OCI-LY7 (cell line): ENCODE data around the gene SEC11A. TPM values are rescaled to one million over a fixed set of nuclear protein-coding genes. Genes with fewer than 3 reads are reported as not detected.
"Not testable (repeated sequence)": the region's sequence is repeated elsewhere in the genome, so short reads cannot be mapped to it uniquely, and the experiment has no call there.

Experiments
- BruUV-seq: library from RNA; stranded (reverse); fragments of 400-500 nt; replicated peaks from 2 replicates; lab custom pipeline; 2021; lab: Mats Ljungman, UMichigan
- CTCF ChIA-PET: fragments of 300-600 bp; sonication (Branson Sonifier 250); formaldehyde crosslinking; loops from one replicate; lab custom pipeline; 2022; ENCODE audit warnings: antibody characterized with exemption; ENCODE audit not compliant: unreplicated experiment; lab: Charles Lee
- POLR2A ChIA-PET: fragments of 300-600 bp; sonication (Branson Sonifier 250); formaldehyde crosslinking; loops from one replicate; lab custom pipeline; 2022; ENCODE audit warnings: antibody characterized with exemption; lab: Charles Lee
- DNase-seq: peaks from one replicate; pipeline ENCODE4 v3.0.0-alpha.2; 2015; ENCODE audit warnings: low spot score
- H2AFZ ChIP-seq: fragments of 200-600 bp; sonication (generic), shearing (Covaris generic); 2 replicates; pipeline ENCODE4 v1.6.1; 2014; ENCODE audit warnings: mild to moderate bottlenecking, antibody characterized with exemption, low read length, moderate library complexity
- H3K27ac ChIP-seq: fragments of 200-600 bp; sonication (generic); 2 replicates; pipeline ENCODE4 v1.5.1; 2014; ENCODE audit warnings: mixed run types, low read depth, mild to moderate bottlenecking, moderate library complexity, low read length, inconsistent platforms; ENCODE audit not compliant: poor library complexity, severe bottlenecking
- H3K36me3 ChIP-seq: fragments of 200-600 bp; sonication (generic); 2 replicates; pipeline ENCODE4 v1.6.1; 2014; ENCODE audit warnings: mild to moderate bottlenecking, antibody characterized with exemption, low read length, moderate library complexity, mixed read lengths; ENCODE audit not compliant: insufficient read depth
- H3K4me1 ChIP-seq: fragments of 200-600 bp; sonication (generic); 2 replicates; pipeline ENCODE4 v1.5.1; 2014; ENCODE audit warnings: mild to moderate bottlenecking, low read length; ENCODE audit not compliant: insufficient read depth, poor library complexity, severe bottlenecking
- H3K4me2 ChIP-seq: fragments of 200-600 bp; sonication (generic); 2 replicates; pipeline ENCODE4 v1.6.1; 2014; ENCODE audit warnings: mild to moderate bottlenecking, low read length
- H3K4me3 ChIP-seq: fragments of 200-600 bp; sonication (generic); 2 replicates; pipeline ENCODE4 v1.5.1; 2014; ENCODE audit warnings: mild to moderate bottlenecking, low read depth, low read length; ENCODE audit not compliant: poor library complexity, severe bottlenecking
- H3K79me2 ChIP-seq: fragments of 200-600 bp; sonication (generic); 2 replicates; pipeline ENCODE4 v1.6.1; 2016; ENCODE audit warnings: low read depth, mild to moderate bottlenecking, low read length, moderate library complexity, mixed read lengths; ENCODE audit not compliant: insufficient read depth
- H3K9me2 ChIP-seq: fragments of 200-600 bp; sonication (generic); 2 replicates; pipeline ENCODE4 v1.6.1; 2016; ENCODE audit warnings: mild to moderate bottlenecking, low read length, mixed read lengths; ENCODE audit not compliant: insufficient read depth
- H3K9me3 ChIP-seq: fragments of 200-600 bp; sonication (generic); 2 replicates; pipeline ENCODE4 v1.6.1; 2014; ENCODE audit warnings: mild to moderate bottlenecking, mixed run types, low read length, mixed read lengths
- H4K20me1 ChIP-seq: fragments of 200-600 bp; sonication (generic); 2 replicates; pipeline ENCODE4 v1.6.1; 2014; ENCODE audit warnings: mild to moderate bottlenecking, antibody characterized with exemption, low read length, moderate library complexity, mixed read lengths; ENCODE audit not compliant: insufficient read depth
- EZH2phosphoT487 ChIP-seq: fragments of 200-600 bp; sonication (generic); IDR thresholded peaks from 2 replicates; pipeline ENCODE4 v1.6.1; 2018; ENCODE audit warnings: low read depth, borderline replicate concordance, mild to moderate bottlenecking, mixed run types, antibody characterized with exemption, low read length, moderate library complexity, mixed read lengths
- intact Hi-C: fragments of 100-400 bp; cut with micrococcal nuclease; formaldehyde crosslinking; loops from one replicate; pipeline ENCODE4 v1.10.0; 2022; ENCODE audit not compliant: unreplicated experiment
- total RNA-seq, 2 experiments: library from RNA; depleted of rRNA in 1 of 2; stranded (reverse); fragments of >200 nt in 1 of 2; shearing (Covaris generic) in 1 of 2; gene quantifications; 2 replicates each; pipeline ENCODE4 v1.2.3, GENCODE V29; 2014 to 2022
- TF ChIP-seq, protein P1 (sequence below): fragments of 200-600 bp; sonication (generic); conservative IDR thresholded peaks from 2 replicates; pipeline ENCODE4 v1.5.1; 2014; ENCODE audit warnings: mild to moderate bottlenecking, antibody characterized with exemption, low read length, moderate library complexity, mixed read lengths

The SEC11A gene
- total RNA-seq, 2 experiments from 2014 or later: 41.4 to 93.6 TPM

DNA sequence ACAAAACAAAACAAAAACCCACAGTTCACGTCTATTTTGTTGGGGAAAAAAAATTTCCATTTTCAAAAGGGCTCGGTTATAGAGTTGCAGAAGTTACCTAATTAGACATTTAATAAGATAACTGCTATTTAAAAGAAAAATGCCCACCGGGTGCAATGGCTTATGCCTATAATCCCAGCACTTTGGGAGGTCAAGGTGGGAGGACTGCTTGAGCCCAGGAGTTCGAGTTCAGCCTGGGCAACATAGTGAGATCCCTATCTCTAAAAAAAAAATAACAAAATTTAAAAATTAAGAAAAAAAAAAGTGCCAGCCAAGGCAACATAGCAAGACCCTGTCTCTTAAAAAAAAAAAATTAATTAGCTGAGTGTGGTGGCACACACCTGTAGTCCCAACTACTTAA lies 19.2 kb downstream of the SEC11A start:
- Histone ChIP-seq H4K20me1 (peaks cover 14% of the 10 kb centered on the region), H3K36me3 (peaks cover 26% of the 10 kb centered on the region), H3K4me1 (peaks cover 12% of the 10 kb centered on the region), H3K27ac (no peak overlapping the region), H2AFZ (no peak overlapping the region), H3K4me2 (no peak overlapping the region), H3K9me3 (no peaks in the 10 kb centered on the region), H3K79me2 (peaks cover 92% of the 10 kb centered on the region), H3K9me2 (no peaks in the 10 kb centered on the region), H3K4me3 (no peak overlapping the region)
- no peak for DNase-seq
- BruUV-seq: no TSS peak
- POLR2A ChIA-PET: interaction anchor here (0.9 to 2.2 kb wide), 4 partner anchors 8 to 19 kb away, joined by 5 to 7 read pairs (median 6); partner anchors contain the start of gene SEC11A
- CTCF ChIA-PET: no interaction called here
- TF ChIP-seq EZH2phosphoT487: no peak
- TF ChIP-seq, protein P1, sequence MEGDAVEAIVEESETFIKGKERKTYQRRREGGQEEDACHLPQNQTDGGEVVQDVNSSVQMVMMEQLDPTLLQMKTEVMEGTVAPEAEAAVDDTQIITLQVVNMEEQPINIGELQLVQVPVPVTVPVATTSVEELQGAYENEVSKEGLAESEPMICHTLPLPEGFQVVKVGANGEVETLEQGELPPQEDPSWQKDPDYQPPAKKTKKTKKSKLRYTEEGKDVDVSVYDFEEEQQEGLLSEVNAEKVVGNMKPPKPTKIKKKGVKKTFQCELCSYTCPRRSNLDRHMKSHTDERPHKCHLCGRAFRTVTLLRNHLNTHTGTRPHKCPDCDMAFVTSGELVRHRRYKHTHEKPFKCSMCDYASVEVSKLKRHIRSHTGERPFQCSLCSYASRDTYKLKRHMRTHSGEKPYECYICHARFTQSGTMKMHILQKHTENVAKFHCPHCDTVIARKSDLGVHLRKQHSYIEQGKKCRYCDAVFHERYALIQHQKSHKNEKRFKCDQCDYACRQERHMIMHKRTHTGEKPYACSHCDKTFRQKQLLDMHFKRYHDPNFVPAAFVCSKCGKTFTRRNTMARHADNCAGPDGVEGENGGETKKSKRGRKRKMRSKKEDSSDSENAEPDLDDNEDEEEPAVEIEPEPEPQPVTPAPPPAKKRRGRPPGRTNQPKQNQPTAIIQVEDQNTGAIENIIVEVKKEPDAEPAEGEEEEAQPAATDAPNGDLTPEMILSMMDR: no peak
- intact Hi-C loops: no loop called here

DNA sequence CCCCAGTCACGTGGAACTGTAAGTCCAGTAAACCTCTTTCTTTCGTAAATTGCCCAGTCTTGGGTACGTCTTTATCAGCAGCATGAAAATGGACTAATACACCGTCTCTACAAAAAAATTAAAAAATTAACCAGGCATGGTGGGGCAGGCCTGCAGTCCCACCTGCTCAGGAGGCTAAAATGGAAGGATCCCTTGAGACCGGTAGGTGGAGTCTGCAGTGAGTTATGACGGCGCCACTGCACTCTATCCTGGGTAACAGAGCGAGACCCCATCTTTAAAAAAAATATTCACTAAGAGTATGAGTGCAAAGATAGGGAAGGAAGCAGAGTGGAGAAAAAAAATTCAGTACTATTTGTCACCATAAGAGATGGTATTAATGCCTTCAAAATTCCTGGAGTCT lies 25.6 kb downstream of the SEC11A start:
- ChIA-PET POLR2A (interaction anchor here (1.0 kb wide), 1 partner anchor 26 kb away, joined by 3 read pairs; no protein-coding TSS in a partner anchor), CTCF (no interaction called here)
- no peaks in the 10 kb centered on the region for H4K20me1 ChIP-seq
- H3K4me3 ChIP-seq: no peak overlapping the region
- H3K4me2 ChIP-seq: no peak overlapping the region
- peaks cover 48% of the 10 kb centered on the region for H3K79me2 ChIP-seq
- peaks cover 83% of the 10 kb centered on the region for H3K36me3 ChIP-seq
- no peaks in the 10 kb centered on the region for H3K9me2 ChIP-seq
- BruUV-seq: TSS peak; percentile 13
- H3K9me3 ChIP-seq: no peaks in the 10 kb centered on the region
- no peak overlapping the region for H3K27ac ChIP-seq
- H2AFZ ChIP-seq: no peak overlapping the region
- intact Hi-C loops: no loop called here
- peaks cover 7% of the 10 kb centered on the region for H3K4me1 ChIP-seq
- no peak for DNase-seq
- TF ChIP-seq, protein P1: no peak
- no peak for TF ChIP-seq EZH2phosphoT487

DNA sequence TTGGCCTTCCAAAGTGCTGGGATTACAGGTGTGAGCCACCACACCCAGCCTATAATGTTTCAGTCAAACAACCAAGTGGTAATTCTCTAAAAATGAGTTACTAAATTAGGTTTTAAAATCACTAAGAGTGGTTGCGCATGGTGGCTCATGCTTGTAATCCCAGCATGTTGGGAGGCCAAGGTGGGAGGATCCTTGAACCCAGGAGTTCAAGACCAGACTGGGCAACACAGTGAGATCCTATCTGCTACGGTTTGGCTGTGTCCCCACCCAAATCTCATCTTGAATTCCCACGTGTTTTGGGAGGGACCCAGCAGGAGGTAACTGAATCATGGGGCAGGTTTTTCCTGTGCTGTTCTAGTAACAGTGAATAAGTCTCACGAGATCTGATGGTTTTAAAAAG lies 26.1 kb downstream of the SEC11A start:
- Histone ChIP-seq H3K79me2 (peaks cover 47% of the 10 kb centered on the region), H3K36me3 (peaks cover 88% of the 10 kb centered on the region), H3K4me2 (no peak overlapping the region), H3K9me3 (no peaks in the 10 kb centered on the region), H4K20me1 (no peaks in the 10 kb centered on the region), H2AFZ (no peak overlapping the region), H3K4me3 (no peak overlapping the region), H3K9me2 (no peaks in the 10 kb centered on the region), H3K27ac (no peak overlapping the region), H3K4me1 (peaks cover 7% of the 10 kb centered on the region)
- CTCF ChIA-PET: no interaction called here
- BruUV-seq: no TSS peak
- TF ChIP-seq, protein P1: no peak
- TF ChIP-seq EZH2phosphoT487: no peak
- intact Hi-C loops: no loop called here
- POLR2A ChIA-PET: interaction anchor here (1.0 kb wide), 1 partner anchor 27 kb away, joined by 3 read pairs; no protein-coding TSS in a partner anchor
- DNase-seq: no peak

DNA sequence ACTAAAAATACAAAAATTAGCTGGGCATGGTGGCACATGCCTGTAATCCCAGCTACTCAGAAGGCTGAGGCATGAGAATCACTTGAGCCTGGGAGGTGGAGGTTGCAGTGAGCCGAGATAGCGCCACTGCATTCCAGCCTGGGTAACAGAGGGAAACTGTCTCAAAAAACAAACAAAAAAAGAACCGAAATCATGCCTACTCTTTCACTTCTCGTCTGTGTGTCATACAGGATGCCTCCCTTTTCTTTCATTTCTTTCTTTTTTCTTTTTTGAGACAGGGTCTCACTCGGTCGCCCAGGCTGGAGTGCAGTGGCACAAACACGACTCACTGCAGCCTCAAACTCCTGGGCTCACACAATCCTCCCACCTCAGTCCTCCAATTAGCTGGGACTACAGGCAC lies 29.5 kb downstream of the SEC11A start:
- H3K4me2 ChIP-seq, H3K9me3 ChIP-seq, H3K4me3 ChIP-seq, H3K9me2 ChIP-seq, CTCF ChIA-PET, BruUV-seq, intact Hi-C loops, H2AFZ ChIP-seq, H4K20me1 ChIP-seq, H3K27ac ChIP-seq, H3K4me1 ChIP-seq: not testable (repeated sequence)
- Histone ChIP-seq H3K79me2 (peaks cover 17% of the 10 kb centered on the region; the same call in 1 of the 2 replicates), H3K36me3 (peaks cover 97% of the 10 kb centered on the region)
- DNase-seq: peak; percentile 14
- POLR2A ChIA-PET: interaction anchor here (1.2 to 1.3 kb wide), 3 partner anchors 9 to 38 kb away, joined by 3 read pairs; partner anchors contain the start of gene SEC11A
